IMR-90 (cell line): ENCODE results near the gene DPH6. TPM values are rescaled to one million over a fixed set of nuclear protein-coding genes. Genes with fewer than 3 reads are reported as not detected.

ENCODE experiments used
- ATAC-seq: fragments of 200-7000 bp; cut with Tn5 transposase; 2 replicates; pipeline ENCODE4 v1.9.1; 2020; ENCODE audit warnings: low read depth, mild to moderate bottlenecking, moderate library complexity
- BruUV-seq: library from RNA; stranded (reverse); fragments of 400-500 nt; replicated peaks from 2 replicates; lab custom pipeline; 2021; lab: Mats Ljungman, UMichigan
- CTCF ChIA-PET: fragments of 300-600 bp; formaldehyde crosslinking; extraction: SDS; loops from one replicate; lab custom pipeline; 2021; ENCODE audit warnings: antibody characterized with exemption; lab: Yijun Ruan, JAX
- POLR2A ChIA-PET: fragments of 300-600 bp; sonication (Branson Sonifier 250); formaldehyde crosslinking; loops from one replicate; lab custom pipeline; 2022; ENCODE audit warnings: antibody characterized with exemption; ENCODE audit not compliant: unreplicated experiment; lab: Charles Lee
- DNase-seq: peaks from one replicate; pipeline ENCODE4 v3.0.0; 2013
- H2AFZ ChIP-seq: replicated peaks from 2 replicates; pipeline ENCODE3; 2013; ENCODE audit warnings: low read length, mild to moderate bottlenecking; ENCODE audit not compliant: poor library complexity
- H2AK5ac ChIP-seq: 2 replicates; pipeline ENCODE4 v1.6.1; 2013; ENCODE audit warnings: low read depth, low read length, inconsistent platforms
- H2AK9ac ChIP-seq: replicated peaks from 2 replicates; pipeline ENCODE3; 2013; ENCODE audit warnings: mild to moderate bottlenecking, low read depth, low read length, moderate library complexity; ENCODE audit not compliant: poor library complexity
- H2BK120ac ChIP-seq: 2 replicates; pipeline ENCODE4 v1.6.1; 2013; ENCODE audit warnings: low read depth, low read length, inconsistent platforms
- H2BK15ac ChIP-seq: 3 replicates; pipeline ENCODE4 v1.6.1; 2013; ENCODE audit warnings: low read depth, low read length, inconsistent platforms
- H2BK20ac ChIP-seq: 2 replicates; pipeline ENCODE4 v1.6.1; 2013; ENCODE audit warnings: low read depth, mild to moderate bottlenecking, inconsistent platforms, low read length, moderate library complexity
- H2BK5ac ChIP-seq: 2 replicates; pipeline ENCODE4 v1.6.1; 2013; ENCODE audit warnings: mild to moderate bottlenecking, low read depth, low read length, inconsistent platforms; ENCODE audit not compliant: poor library complexity, severe bottlenecking
- H3K14ac ChIP-seq: replicated peaks from 2 replicates; pipeline ENCODE4 v1.6.1; 2013; ENCODE audit warnings: low read depth, low read length, inconsistent platforms
- H3K18ac ChIP-seq: 2 replicates; pipeline ENCODE4 v1.6.1; 2013; ENCODE audit warnings: low read depth, low read length, control low read depth
- H3K23ac ChIP-seq: 2 replicates; pipeline ENCODE4 v1.6.1; 2013; ENCODE audit warnings: low read depth, low read length, inconsistent platforms
- H3K27ac ChIP-seq: 2 replicates; pipeline ENCODE4 v1.5.1; 2013; ENCODE audit warnings: mild to moderate bottlenecking, control low read depth, low read length; ENCODE audit not compliant: insufficient read depth
- H3K27me3 ChIP-seq: 2 replicates; pipeline ENCODE4 v1.6.1; 2013; ENCODE audit warnings: low read length; ENCODE audit not compliant: control insufficient read depth, insufficient read depth
- H3K36me3 ChIP-seq: 2 replicates; pipeline ENCODE4 v1.6.1; 2013; ENCODE audit warnings: low read length, mixed read lengths; ENCODE audit not compliant: control insufficient read depth, insufficient read depth
- H3K4ac ChIP-seq: 2 replicates; pipeline ENCODE4 v1.6.1; 2013; ENCODE audit warnings: low read depth, low read length, inconsistent platforms
- H3K4me1 ChIP-seq: 2 replicates; pipeline ENCODE4 v1.6.1; 2013; ENCODE audit warnings: low read length, mixed read lengths; ENCODE audit not compliant: control insufficient read depth, insufficient read depth
- H3K4me2 ChIP-seq: 2 replicates; pipeline ENCODE4 v1.6.1; 2013; ENCODE audit warnings: low read depth, mild to moderate bottlenecking, control low read depth, low read length, moderate library complexity
- H3K4me3 ChIP-seq: 2 replicates; pipeline ENCODE4 v1.5.1; 2013; ENCODE audit warnings: low read depth, mild to moderate bottlenecking, control low read depth, low read length, moderate library complexity; ENCODE audit not compliant: insufficient read depth
- H3K56ac ChIP-seq: 2 replicates; pipeline ENCODE4 v1.6.1; 2013; ENCODE audit warnings: low read length, inconsistent platforms; ENCODE audit not compliant: insufficient read depth; ENCODE audit errors: extremely low read depth
- H3K79me1 ChIP-seq, 2 experiments: 2 replicates each; pipeline ENCODE4 v1.6.1; 2013; ENCODE audit warnings: low read length in 2 of 2, inconsistent platforms in 1 of 2, low read depth in 1 of 2
- H3K9ac ChIP-seq: 2 replicates; pipeline ENCODE4 v1.6.1; 2013; ENCODE audit warnings: low read depth, low read length, control low read depth
- H3K9me1 ChIP-seq: 2 replicates; pipeline ENCODE4 v1.6.1; 2013; ENCODE audit warnings: low read length, inconsistent platforms; ENCODE audit not compliant: insufficient read depth
- H3K9me3 ChIP-seq: 2 replicates; pipeline ENCODE4 v1.6.1; 2013; ENCODE audit warnings: low read length; ENCODE audit not compliant: control insufficient read depth, insufficient read depth
- H4K20me1 ChIP-seq: 2 replicates; pipeline ENCODE4 v1.6.1; 2013; ENCODE audit warnings: low read length, inconsistent platforms; ENCODE audit not compliant: insufficient read depth
- H4K5ac ChIP-seq: 2 replicates; pipeline ENCODE4 v1.6.1; 2013; ENCODE audit warnings: mild to moderate bottlenecking, low read depth, low read length, control low read depth
- H4K8ac ChIP-seq, 2 experiments: 2 replicates each; pipeline ENCODE4 v1.6.1; 2013; ENCODE audit warnings: low read depth in 2 of 2, low read length in 2 of 2, control low read depth in 1 of 2, inconsistent platforms in 1 of 2
- H4K91ac ChIP-seq: 2 replicates; pipeline ENCODE4 v1.6.1; 2013; ENCODE audit warnings: low read depth, low read length, inconsistent platforms; ENCODE audit not compliant: insufficient read depth
- CEBPB ChIP-seq: IDR thresholded peaks from 2 replicates; pipeline ENCODE4 v1.6.1; 2012; ENCODE audit warnings: low read depth, low read length, improper control_type of control experiment
- FOS ChIP-seq: fragments of 150-350 bp; IDR thresholded peaks from 2 replicates; pipeline ENCODE4 v1.6.1; 2016; ENCODE audit warnings: low read depth, low read length
- NFE2L2 ChIP-seq: fragments of 150-350 bp; IDR thresholded peaks from 2 replicates; pipeline ENCODE4 v1.6.1; 2016; ENCODE audit warnings: low read depth, mild to moderate bottlenecking, low read length
- POLR2A ChIP-seq: IDR thresholded peaks from 2 replicates; pipeline ENCODE4 v1.6.1; 2012; ENCODE audit warnings: mild to moderate bottlenecking, low read depth, low read length
- WGBS, 2 experiments: methylation state at CpG; one replicate each; pipeline versions ENCODE4 v1.1.5 to v1.1.7; 2013; ENCODE audit warnings: missing lambda C conversion rate in 2 of 2; ENCODE audit not compliant: insufficient read length in 1 of 2; ENCODE audit errors: extremely low coverage in 2 of 2; 5-methylcytosine and 5-hydroxymethylcytosine counted together
- dilution Hi-C: fragments of 300-500 bp; cut with HindIII; formaldehyde crosslinking; loops from one replicate; pipeline ENCODE4 v1.14.3; 2018; ENCODE audit warnings: low sequenced_read_pairs; ENCODE audit not compliant: unreplicated experiment
- in situ Hi-C: fragments of 300-500 bp; cut with MboI; formaldehyde crosslinking; loops from 3 replicates; pipeline ENCODE4 v1.14.3; 2019; ENCODE audit warnings: low sequenced_read_pairs, inconsistent platforms, mixed read lengths
- intact Hi-C: fragments of 100-400 bp; cut with micrococcal nuclease; formaldehyde crosslinking; loops from 2 replicates; pipeline ENCODE4 v1.10.0; 2022
- polyA plus RNA-seq, 3 experiments: library from polyadenylated mRNA; depleted of rRNA; stranded (reverse); fragments of >200 nt; gene quantifications; 2 replicates each; pipeline ENCODE4 v1.2.3, GENCODE V29; 2012; ENCODE audit warnings: low replicate concordance in 1 of 3
- total RNA-seq: library from RNA; depleted of rRNA; stranded (reverse); fragments of >200 nt; gene quantifications from 2 replicates; pipeline ENCODE4 v1.2.3, GENCODE V29; 2012
- TF ChIP-seq, protein P1 (sequence below): conservative IDR thresholded peaks from 2 replicates; pipeline ENCODE4 v1.5.1; 2012; ENCODE audit warnings: mild to moderate bottlenecking, low read depth, low read length, improper control_type of control experiment
- TF ChIP-seq, protein P2 (sequence below): fragments of 150-350 bp; IDR thresholded peaks from 2 replicates; pipeline ENCODE4 v1.6.1; 2016; ENCODE audit warnings: low read depth, mild to moderate bottlenecking, low read length, moderate library complexity, borderline replicate concordance

The DPH6 gene
- total and polyA plus RNA-seq, 2 of the 4 experiments (the other 2 are of a cell fraction), result 6.1 to 8.1 TPM

DNA sequence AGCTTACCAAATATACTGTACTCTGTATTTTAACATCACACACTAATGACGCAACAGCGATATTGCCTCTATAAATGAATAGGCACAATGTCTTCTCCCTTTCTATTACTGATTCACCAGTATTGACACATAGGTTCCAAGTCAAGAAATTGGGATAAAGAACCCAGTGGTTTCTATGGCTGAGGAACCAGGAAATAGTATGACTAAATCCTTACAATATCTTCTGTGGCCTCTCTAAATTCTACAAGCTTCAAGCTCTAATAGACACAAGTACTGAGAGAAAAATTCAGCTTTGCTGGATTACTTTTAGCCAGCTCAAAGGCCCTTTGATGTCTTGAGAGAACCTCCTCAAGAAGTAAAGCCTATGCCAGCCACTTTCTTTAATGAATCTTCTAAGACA is 162.5 kb downstream of the DPH6 start:
- intact Hi-C loops (no loop called here), dilution Hi-C loops (no loop called here), in situ Hi-C loops (no loop called here)
- Histone ChIP-seq H3K23ac (no peak overlapping the region), H2BK15ac (no peak overlapping the region), H3K18ac (no peak overlapping the region), H3K27ac (no peak overlapping the region), H3K4me2 (no peak overlapping the region), H3K56ac (no peak overlapping the region), H3K14ac (no peak overlapping the region), H2AK9ac (no peak overlapping the region), H3K4me1 (no peaks in the 10 kb centered on the region), H3K9ac (no peak overlapping the region), H4K20me1 (no peaks in the 10 kb centered on the region), H4K91ac (no peak overlapping the region), H2BK20ac (no peak overlapping the region), H4K5ac (no peak overlapping the region), H2BK120ac (no peak overlapping the region), H2BK5ac (no peak overlapping the region), H3K36me3 (no peaks in the 10 kb centered on the region), H3K79me1 (no peaks in the 10 kb centered on the region), H3K27me3 (no peaks in the 10 kb centered on the region), H3K9me3 (no peaks in the 10 kb centered on the region), H3K9me1 (no peaks in the 10 kb centered on the region), H4K8ac (no peak overlapping the region), H2AK5ac (no peak overlapping the region), H3K4ac (no peak overlapping the region), H2AFZ (no peak overlapping the region), H3K4me3 (no peak overlapping the region)
- TF ChIP-seq NFE2L2 (no peak), CEBPB (0 out of 2 replicates have a peak, but pooled peaks have one; percentile 14), POLR2A (no peak), FOS (no peak)
- TF ChIP-seq, protein P1, sequence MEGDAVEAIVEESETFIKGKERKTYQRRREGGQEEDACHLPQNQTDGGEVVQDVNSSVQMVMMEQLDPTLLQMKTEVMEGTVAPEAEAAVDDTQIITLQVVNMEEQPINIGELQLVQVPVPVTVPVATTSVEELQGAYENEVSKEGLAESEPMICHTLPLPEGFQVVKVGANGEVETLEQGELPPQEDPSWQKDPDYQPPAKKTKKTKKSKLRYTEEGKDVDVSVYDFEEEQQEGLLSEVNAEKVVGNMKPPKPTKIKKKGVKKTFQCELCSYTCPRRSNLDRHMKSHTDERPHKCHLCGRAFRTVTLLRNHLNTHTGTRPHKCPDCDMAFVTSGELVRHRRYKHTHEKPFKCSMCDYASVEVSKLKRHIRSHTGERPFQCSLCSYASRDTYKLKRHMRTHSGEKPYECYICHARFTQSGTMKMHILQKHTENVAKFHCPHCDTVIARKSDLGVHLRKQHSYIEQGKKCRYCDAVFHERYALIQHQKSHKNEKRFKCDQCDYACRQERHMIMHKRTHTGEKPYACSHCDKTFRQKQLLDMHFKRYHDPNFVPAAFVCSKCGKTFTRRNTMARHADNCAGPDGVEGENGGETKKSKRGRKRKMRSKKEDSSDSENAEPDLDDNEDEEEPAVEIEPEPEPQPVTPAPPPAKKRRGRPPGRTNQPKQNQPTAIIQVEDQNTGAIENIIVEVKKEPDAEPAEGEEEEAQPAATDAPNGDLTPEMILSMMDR, result no peak
- TF ChIP-seq, protein P2, sequence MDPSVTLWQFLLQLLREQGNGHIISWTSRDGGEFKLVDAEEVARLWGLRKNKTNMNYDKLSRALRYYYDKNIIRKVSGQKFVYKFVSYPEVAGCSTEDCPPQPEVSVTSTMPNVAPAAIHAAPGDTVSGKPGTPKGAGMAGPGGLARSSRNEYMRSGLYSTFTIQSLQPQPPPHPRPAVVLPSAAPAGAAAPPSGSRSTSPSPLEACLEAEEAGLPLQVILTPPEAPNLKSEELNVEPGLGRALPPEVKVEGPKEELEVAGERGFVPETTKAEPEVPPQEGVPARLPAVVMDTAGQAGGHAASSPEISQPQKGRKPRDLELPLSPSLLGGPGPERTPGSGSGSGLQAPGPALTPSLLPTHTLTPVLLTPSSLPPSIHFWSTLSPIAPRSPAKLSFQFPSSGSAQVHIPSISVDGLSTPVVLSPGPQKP, result no peak
- DNase-seq (no peak), ATAC-seq (no peak)
- ChIA-PET CTCF (no interaction called here), POLR2A (no interaction called here)
- no TSS peak for BruUV-seq
- 100% methylated on average over 1 of the region's 2 CpGs; no CpG with 5 or more reads in 1 of the 2 experiments for WGBS, 2 experiments
